ENCODE measurements around the gene FAM76B. TPM values are rescaled to one million over a fixed set of nuclear protein-coding genes. Genes with fewer than 3 reads are reported as not detected.

Gene FAM76B
- total RNA-seq, 1 donor from 2014 or later = 19.5 TPM

DNA sequence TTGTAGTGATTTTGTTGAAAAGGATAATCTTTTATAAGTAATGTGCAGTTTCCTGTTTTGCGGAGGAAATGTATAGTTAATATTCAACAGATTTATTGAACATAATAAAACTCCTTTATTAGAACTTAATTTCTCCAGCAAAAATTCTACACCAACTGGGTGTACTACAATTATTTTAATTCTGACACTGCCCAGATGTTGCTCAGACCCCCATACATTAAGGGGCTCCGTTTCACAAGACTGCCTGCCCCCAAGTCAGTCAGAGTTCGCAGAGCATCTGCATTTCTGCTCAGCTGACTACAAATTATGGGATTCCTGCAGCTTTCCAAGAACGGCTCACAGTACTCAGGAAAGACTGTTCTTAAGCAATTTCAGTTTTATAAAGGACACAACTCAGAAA, 6.9 kb upstream of the FAM76B start:
- Mint-ChIP-seq H3K36me3 (ENCODE audit: low read depth) (peaks cover 8% of the 10 kb centered on the region), H3K4me1 (ENCODE audit: low read depth) (peaks cover 7% of the 10 kb centered on the region), H3K4me3 (ENCODE audit: unreplicated experiment) (no peak overlapping the region), H3K27ac (ENCODE audit: unreplicated experiment) (no peak overlapping the region), H3K27me3 (ENCODE audit: low read depth) (no peaks in the 10 kb centered on the region), H3K9me3 (ENCODE audit: low read depth) (no peaks in the 10 kb centered on the region)
- DNase-seq (ENCODE audit: low spot score) = no peak
- no peak for TF ChIP-seq CTCF (IDR thresholded peaks at IDR 0.05)

- Mint-ChIP-seq H3K36me3 (ENCODE audit: low read depth) (peaks cover 8% of the 10 kb centered on the region), H3K27me3 (ENCODE audit: low read depth) (no peaks in the 10 kb centered on the region), H3K9me3 (ENCODE audit: low read depth) (no peaks in the 10 kb centered on the region), H3K27ac (ENCODE audit: unreplicated experiment) (no peak overlapping the region), H3K4me3 (ENCODE audit: unreplicated experiment) (no peak overlapping the region), H3K4me1 (ENCODE audit: low read depth) (peaks cover 13% of the 10 kb centered on the region)
- no peak for TF ChIP-seq CTCF (IDR thresholded peaks at IDR 0.05)
- no peak for DNase-seq (ENCODE audit: low spot score)
Measured at GRCh38 chr11:95795627-95796295, 6.2 kb upstream of the FAM76B start.

DNA sequence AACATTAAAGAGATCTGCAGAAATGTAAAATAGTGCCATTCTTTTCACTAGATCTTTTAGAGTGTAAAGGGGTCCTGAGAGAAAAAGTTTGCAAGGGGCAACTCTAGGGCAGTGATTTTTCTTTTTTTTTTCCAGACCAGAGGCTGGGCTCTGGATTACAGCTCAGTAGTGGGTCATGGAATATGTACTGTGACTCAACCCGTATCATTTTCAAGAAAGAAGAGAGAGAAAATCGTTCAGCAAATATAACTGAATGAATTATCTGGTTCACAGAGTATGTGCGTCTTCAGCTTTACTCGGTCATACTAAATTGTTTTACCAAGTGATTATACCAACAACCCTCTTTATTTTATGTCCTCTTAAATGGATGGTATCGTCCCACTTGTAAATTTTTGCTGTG, 4.5 kb upstream of the FAM76B start:
- no peak overlapping the region for H3K4me3 Mint-ChIP-seq (ENCODE audit: unreplicated experiment)

DNA sequence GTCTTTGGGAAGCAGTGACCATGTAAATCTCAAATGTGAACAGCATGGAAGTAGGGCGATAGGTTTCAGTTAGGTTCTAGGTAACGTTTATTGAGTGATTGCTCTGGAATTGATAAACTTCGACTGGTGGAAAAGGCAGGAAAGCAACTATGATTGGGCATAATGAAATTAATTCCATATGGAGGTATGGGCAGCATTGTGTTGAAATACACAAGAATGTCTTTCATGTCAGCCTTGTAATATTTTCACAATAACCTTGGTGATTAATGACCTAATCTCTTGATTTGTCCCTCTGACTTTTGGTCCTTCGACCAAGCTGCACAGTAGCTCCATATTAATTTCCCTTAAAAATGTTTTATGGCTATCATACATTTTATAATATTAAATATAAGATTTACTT, 3.5 kb upstream of the FAM76B start:
- Mint-ChIP-seq H3K4me3 (ENCODE audit: unreplicated experiment) (no peak overlapping the region), H3K9me3 (ENCODE audit: low read depth) (no peaks in the 10 kb centered on the region), H3K27ac (ENCODE audit: unreplicated experiment) (no peak overlapping the region), H3K4me1 (ENCODE audit: low read depth) (peaks cover 20% of the 10 kb centered on the region), H3K27me3 (ENCODE audit: low read depth) (no peaks in the 10 kb centered on the region), H3K36me3 (ENCODE audit: low read depth) (no peaks in the 10 kb centered on the region)
- no peak for TF ChIP-seq CTCF (IDR thresholded peaks at IDR 0.05)
- no peak for DNase-seq (ENCODE audit: low spot score)

More for the DNA sequence above, 4.5 kb upstream of the FAM76B start:
- Mint-ChIP-seq H3K9me3 (ENCODE audit: low read depth) (no peaks in the 10 kb centered on the region), H3K36me3 (ENCODE audit: low read depth) (no peaks in the 10 kb centered on the region), H3K27ac (ENCODE audit: unreplicated experiment) (no peak overlapping the region), H3K4me1 (ENCODE audit: low read depth) (peaks cover 13% of the 10 kb centered on the region), H3K27me3 (ENCODE audit: low read depth) (no peaks in the 10 kb centered on the region)
- no peak for DNase-seq (ENCODE audit: low spot score)
- TF ChIP-seq CTCF (IDR thresholded peaks at IDR 0.05) = no peak

DNA sequence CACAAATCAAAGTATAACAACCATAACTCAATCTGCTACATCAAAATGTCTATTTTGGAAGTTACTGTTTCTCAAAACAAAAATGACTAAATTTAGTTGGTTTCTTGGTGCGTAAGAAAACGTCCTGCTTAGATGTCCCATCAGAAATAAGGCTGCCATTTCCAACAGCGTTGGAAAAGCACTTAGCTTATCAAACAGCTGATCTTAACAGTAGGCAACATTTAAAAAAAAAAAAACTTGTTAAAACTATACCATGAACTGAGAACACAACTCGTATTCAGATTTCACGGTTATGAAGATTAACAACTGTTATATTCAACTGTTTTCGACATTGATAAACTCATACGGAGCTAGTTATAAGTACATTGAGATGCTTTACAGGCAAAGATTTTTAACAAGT, 3.1 kb upstream of the FAM76B start:
- no peak overlapping the region for H3K4me3 Mint-ChIP-seq (ENCODE audit: unreplicated experiment)
- H3K36me3 Mint-ChIP-seq (ENCODE audit: low read depth) = no peaks in the 10 kb centered on the region
- DNase-seq (ENCODE audit: low spot score) = no peak
- peaks cover 23% of the 10 kb centered on the region for H3K4me1 Mint-ChIP-seq (ENCODE audit: low read depth)
- H3K27ac Mint-ChIP-seq (ENCODE audit: unreplicated experiment) = no peak overlapping the region
- H3K27me3 Mint-ChIP-seq (ENCODE audit: low read depth) = no peaks in the 10 kb centered on the region
- TF ChIP-seq CTCF (IDR thresholded peaks at IDR 0.05) = no peak
- no peaks in the 10 kb centered on the region for H3K9me3 Mint-ChIP-seq (ENCODE audit: low read depth)

All from chondrocyte (in vitro differentiated cells).